HG02642 (cell line): Measurements from ENCODE around the gene RXRG.

ENCODE experiments used
- ATAC-seq: cut with Tn5 transposase; IDR thresholded peaks from one replicate; pipeline ENCODE4 v1.9.1; 2021; ENCODE audit warnings: mild to moderate bottlenecking; ENCODE audit not compliant: unreplicated experiment, poor library complexity

Gene RXRG

GRCh38 chr1:165416876-165417275, 28.1 kb downstream of the RXRG start:
- ATAC-seq: no peak

- ATAC-seq: no peak
Observed at GRCh38 chr1:165415068-165415467, 29.9 kb downstream of the RXRG start.

GRCh38 chr1:165414620-165415019, 30.3 kb downstream of the RXRG start:
- no peak for ATAC-seq

GRCh38 chr1:165411396-165411795, 33.5 kb downstream of the RXRG start:
- ATAC-seq: no peak

GRCh38 chr1:165409657-165410358, 35.1 kb downstream of the RXRG start:
- no peak for ATAC-seq

GRCh38 chr1:165408518-165408917, 36.4 kb downstream of the RXRG start:
- no peak for ATAC-seq

- no peak for ATAC-seq
Observed at GRCh38 chr1:165407398-165407797, 37.5 kb downstream of the RXRG start.

- peak; percentile 51 for ATAC-seq
Observed at GRCh38 chr1:165403835-165404482, 41.0 kb downstream of the RXRG start.

GRCh38 chr1:165402517-165403111, 42.3 kb downstream of the RXRG start:
- ATAC-seq: no peak

GRCh38 chr1:165397944-165398343, 47.0 kb downstream of the RXRG start:
- no peak for ATAC-seq

- ATAC-seq: no peak
Observed at GRCh38 chr1:165395901-165396300, 49.0 kb downstream of the RXRG start.

- no peak for ATAC-seq
Observed at GRCh38 chr1:165395478-165395877, 49.4 kb downstream of the RXRG start.

GRCh38 chr1:165392634-165393571, 52.0 kb downstream of the RXRG start:
- peak; percentile 99 for ATAC-seq

GRCh38 chr1:165389609-165390008, 55.3 kb downstream of the RXRG start:
- ATAC-seq: no peak

- no peak for ATAC-seq
Observed at GRCh38 chr1:165387961-165388360, 57.0 kb downstream of the RXRG start.

- ATAC-seq: no peak
Observed at GRCh38 chr1:165387505-165387904, 57.4 kb downstream of the RXRG start.

GRCh38 chr1:165383599-165384405, 61.1 kb downstream of the RXRG start:
- ATAC-seq: no peak

GRCh38 chr1:165383067-165383466, 61.9 kb downstream of the RXRG start:
- ATAC-seq: no peak

- ATAC-seq: no peak
Observed at GRCh38 chr1:165381745-165382505, 63.0 kb downstream of the RXRG start.
